Nephron (organoid): Measurements from ENCODE around the gene KRT85.

Source experiments
- H3K27ac Mint-ChIP-seq, 3 experiments: 2 replicates each; pipeline ENCODE4 v1.8.0; 2020; ENCODE audit warnings: mixed read lengths in 3 of 3, mild to moderate bottlenecking in 2 of 3, moderate library complexity in 1 of 3
- H3K27me3 Mint-ChIP-seq: 2 replicates; pipeline ENCODE4 v1.8.0; 2021; ENCODE audit warnings: low read depth, mild to moderate bottlenecking, moderate library complexity, mixed read lengths
- H3K36me3 Mint-ChIP-seq: 2 replicates; pipeline ENCODE4 v1.8.0; 2020; ENCODE audit warnings: low read depth, mixed read lengths
- H3K4me1 Mint-ChIP-seq: 2 replicates; pipeline ENCODE4 v1.8.0; 2020; ENCODE audit warnings: mixed read lengths
- H3K4me3 Mint-ChIP-seq, 3 experiments: 2 replicates each; pipeline ENCODE4 v1.8.0; 2020; ENCODE audit warnings: mild to moderate bottlenecking in 3 of 3, mixed read lengths in 3 of 3, moderate library complexity in 2 of 3
- H3K9me3 Mint-ChIP-seq: 2 replicates; pipeline ENCODE4 v1.8.0; 2020; ENCODE audit warnings: mixed read lengths
- CTCF ChIP-seq, 3 experiments: fragments of 200-600 bp; sonication (generic); IDR thresholded peaks; one replicate each; pipeline ENCODE4 v1.5.0; 2021; ENCODE audit warnings: antibody characterized with exemption in 3 of 3; ENCODE audit not compliant: unreplicated experiment in 3 of 3

KRT85 gene

GRCh38 chr12:52369809-52370208 is 2.5 kb upstream of the KRT85 start:
- Mint-ChIP-seq H3K9me3 (peaks cover 4% of the 10 kb centered on the region), H3K4me1 (peaks cover 34% of the 10 kb centered on the region), H3K27me3 (peaks cover 26% of the 10 kb centered on the region), H3K4me3 (no peak overlapping the region), H3K36me3 (no peaks in the 10 kb centered on the region), H3K27ac (no peak overlapping the region)
- no peak for TF ChIP-seq CTCF (IDR thresholded peaks at IDR 0.05; ENCODE audit: unreplicated experiment in 3 of 3)

- Mint-ChIP-seq H3K27me3 (peaks cover 31% of the 10 kb centered on the region), H3K4me1 (peaks cover 34% of the 10 kb centered on the region), H3K4me3 (no peak overlapping the region), H3K27ac (no peak overlapping the region), H3K9me3 (peaks cover 4% of the 10 kb centered on the region), H3K36me3 (no peaks in the 10 kb centered on the region)
- no peak for TF ChIP-seq CTCF (IDR thresholded peaks at IDR 0.05; ENCODE audit: unreplicated experiment in 3 of 3)
Observed at GRCh38 chr12:52369211-52369610, 1.9 kb upstream of the KRT85 start.

- TF ChIP-seq CTCF (IDR thresholded peaks at IDR 0.05; ENCODE audit: unreplicated experiment in 3 of 3), result no peak
- no peak overlapping the region for H3K4me3 Mint-ChIP-seq
- H3K27me3 Mint-ChIP-seq, result peaks cover 32% of the 10 kb centered on the region
- H3K27ac Mint-ChIP-seq, result no peak overlapping the region
- H3K36me3 Mint-ChIP-seq, result no peaks in the 10 kb centered on the region
- H3K4me1 Mint-ChIP-seq, result peaks cover 34% of the 10 kb centered on the region
- peaks cover 4% of the 10 kb centered on the region for H3K9me3 Mint-ChIP-seq
Observed at GRCh38 chr12:52368508-52368907, 1.2 kb upstream of the KRT85 start.

GRCh38 chr12:52367876-52368275 is 595 bp upstream of the KRT85 start:
- peaks cover 3% of the 10 kb centered on the region for H3K9me3 Mint-ChIP-seq
- H3K4me1 Mint-ChIP-seq, result peaks cover 34% of the 10 kb centered on the region
- peaks cover 35% of the 10 kb centered on the region for H3K27me3 Mint-ChIP-seq
- no peak overlapping the region for H3K4me3 Mint-ChIP-seq
- H3K27ac Mint-ChIP-seq, result no peak overlapping the region
- TF ChIP-seq CTCF (IDR thresholded peaks at IDR 0.05; ENCODE audit: unreplicated experiment in 3 of 3), result no peak
- no peaks in the 10 kb centered on the region for H3K36me3 Mint-ChIP-seq

GRCh38 chr12:52364901-52365489 is 2.3 kb downstream of the KRT85 start:
- Mint-ChIP-seq H3K4me1 (peaks cover 21% of the 10 kb centered on the region), H3K4me3 (no peak overlapping the region), H3K27me3 (peaks cover 45% of the 10 kb centered on the region), H3K9me3 (no peaks in the 10 kb centered on the region), H3K27ac (no peak overlapping the region), H3K36me3 (no peaks in the 10 kb centered on the region)
- no peak for TF ChIP-seq CTCF (IDR thresholded peaks at IDR 0.05; ENCODE audit: unreplicated experiment in 3 of 3)

- no peak overlapping the region for H3K27ac Mint-ChIP-seq
- no peaks in the 10 kb centered on the region for H3K36me3 Mint-ChIP-seq
- H3K4me1 Mint-ChIP-seq, result peaks cover 26% of the 10 kb centered on the region
- no peak overlapping the region for H3K4me3 Mint-ChIP-seq
- TF ChIP-seq CTCF (IDR thresholded peaks at IDR 0.05; ENCODE audit: unreplicated experiment in 3 of 3), result no peak
- H3K9me3 Mint-ChIP-seq, result no peaks in the 10 kb centered on the region
- peaks cover 44% of the 10 kb centered on the region for H3K27me3 Mint-ChIP-seq
Observed at GRCh38 chr12:52364061-52364460, 3.2 kb downstream of the KRT85 start.
